AG09319 (cell line): ENCODE measurements around the gene VNN1.
"Not testable (repeated sequence)": the region's sequence is repeated elsewhere in the genome, so short reads cannot be mapped to it uniquely, and the experiment has no call there.

Experiments
- DNase-seq: peaks from one replicate; pipeline ENCODE4 v3.0.0-alpha.2; 2010; ENCODE audit warnings: low read depth; ENCODE audit errors: extremely low read depth
- CTCF ChIP-seq: IDR thresholded peaks from 2 replicates; pipeline ENCODE4 v1.5.1; 2011; ENCODE audit warnings: low read depth, mild to moderate bottlenecking, inconsistent platforms, low read length, moderate library complexity

VNN1 gene

GRCh38 chr6:132687306-132687705, 26.5 kb downstream of the VNN1 start:
- TF ChIP-seq CTCF: no peak
- DNase-seq: no peak

- no peak for TF ChIP-seq CTCF
Measured at GRCh38 chr6:132686531-132686930, 27.3 kb downstream of the VNN1 start.

DNA sequence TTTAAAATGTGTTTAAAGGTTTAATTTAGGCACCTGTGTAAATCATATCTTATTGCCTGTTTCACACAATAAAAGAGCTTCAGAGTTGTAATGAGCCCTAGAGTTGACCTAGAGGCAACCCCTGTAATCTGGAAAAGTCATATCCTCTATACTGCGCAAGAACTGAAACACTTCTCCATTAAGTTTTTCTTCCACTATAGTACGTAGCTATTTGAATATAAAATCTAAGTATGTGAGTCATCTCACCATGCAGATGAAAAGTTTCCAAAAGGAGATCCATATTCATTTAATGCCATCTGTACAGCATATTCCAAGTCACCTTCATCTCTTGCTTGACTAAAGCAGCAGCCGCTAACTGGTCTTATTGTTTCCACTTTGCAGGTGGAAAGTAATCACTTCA, 28.8 kb downstream of the VNN1 start:
- DNase-seq: no peak
- no peak for TF ChIP-seq CTCF

More at GRCh38 chr6:132686531-132686930, 27.3 kb downstream of the VNN1 start:
- no peak for DNase-seq

GRCh38 chr6:132684272-132684671, 29.6 kb downstream of the VNN1 start:
- no peak for DNase-seq
- no peak for TF ChIP-seq CTCF

GRCh38 chr6:132683543-132683942, 30.3 kb downstream of the VNN1 start:
- TF ChIP-seq CTCF: no peak
- DNase-seq: no peak

DNA sequence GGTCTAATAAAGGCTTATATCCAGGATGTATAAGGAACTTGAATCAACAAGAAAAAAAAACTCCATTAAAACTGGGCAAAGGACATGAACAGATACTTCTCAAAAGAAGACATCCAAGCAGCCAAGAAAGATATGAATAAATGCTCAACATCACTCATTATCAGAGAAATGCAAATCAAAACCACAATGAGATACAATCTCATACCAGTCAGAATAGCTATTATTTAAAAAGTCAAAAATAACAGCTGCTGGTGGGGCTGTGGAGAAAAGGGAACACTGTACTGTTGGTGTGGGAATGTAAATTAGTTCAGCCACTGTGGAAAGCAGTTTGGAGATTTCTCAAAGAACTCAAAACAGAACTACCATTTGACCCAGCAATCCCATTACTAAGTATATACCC, 34.8 kb downstream of the VNN1 start:
- not testable (repeated sequence) for DNase-seq

GRCh38 chr6:132675749-132676148, 38.1 kb downstream of the VNN1 start:
- no peak for DNase-seq
- no peak for TF ChIP-seq CTCF

- DNase-seq: no peak
- TF ChIP-seq CTCF: no peak
Measured at GRCh38 chr6:132675002-132675401, 38.9 kb downstream of the VNN1 start.
